Embryonic facial prominence (tissue), 1 donor: ENCODE results near the gene ADRA2B.

Experiments
- DNase-seq: peaks from one replicate; pipeline ENCODE4 v3.0.0-alpha.2; 2016; ENCODE audit errors: extremely low spot score

Gene ADRA2B

GRCh38 chr2:96137321-96138178, 21.2 kb upstream of the ADRA2B start:
- DNase-seq, result no peak

GRCh38 chr2:96136129-96136720, 19.9 kb upstream of the ADRA2B start:
- no peak for DNase-seq

GRCh38 chr2:96135621-96136020, 19.2 kb upstream of the ADRA2B start:
- DNase-seq, result no peak

GRCh38 chr2:96135171-96135570, 18.8 kb upstream of the ADRA2B start:
- no peak for DNase-seq

- DNase-seq, result no peak
These were observed 18.1 kb upstream of the ADRA2B start for GRCh38 chr2:96134421-96134820.

DNA sequence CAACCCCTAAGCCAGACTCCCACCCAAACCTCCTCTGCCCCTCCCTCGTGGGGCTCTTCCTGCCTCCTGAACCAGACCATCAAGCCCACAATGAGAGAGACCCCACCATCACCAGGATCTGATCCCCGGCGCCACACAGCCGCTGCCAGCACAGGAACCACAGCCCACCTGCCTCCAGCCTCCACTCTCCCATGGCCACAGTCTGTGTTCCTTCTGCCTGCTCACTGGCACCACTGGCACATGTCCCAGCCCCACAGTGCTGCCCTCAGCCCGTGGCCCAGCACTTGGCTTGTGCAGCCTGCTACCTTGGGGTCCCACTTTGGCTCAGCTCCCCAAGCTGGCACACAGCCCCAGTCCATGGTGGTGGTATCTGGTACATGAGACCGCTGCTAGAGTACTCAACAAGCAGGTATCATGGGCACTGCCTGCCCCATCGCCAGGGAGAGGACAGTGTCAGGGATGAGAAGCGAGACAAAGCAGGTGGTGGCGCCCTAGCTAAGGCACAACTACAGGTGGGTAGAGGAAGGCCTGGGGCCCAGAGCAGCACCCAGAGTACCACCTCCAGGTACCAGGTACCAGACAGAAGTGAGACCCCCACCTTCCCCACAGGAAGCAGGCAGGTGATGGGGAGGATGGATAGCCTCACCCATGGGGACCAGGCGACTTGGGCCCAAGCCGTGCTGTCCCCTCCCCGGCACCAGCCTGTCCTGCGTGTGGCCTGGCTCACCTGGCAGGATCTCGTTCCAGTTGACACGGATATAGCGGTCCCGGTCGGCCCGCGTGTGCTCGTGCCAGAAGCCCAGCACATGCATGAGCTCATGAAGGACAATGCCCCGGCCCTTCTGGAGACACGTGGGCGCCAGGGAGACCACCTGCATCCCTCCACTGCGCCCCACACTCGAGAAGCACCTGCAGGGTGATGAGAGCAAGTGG, 15.7 kb upstream of the ADRA2B start:
- DNase-seq, result no peak

GRCh38 chr2:96131152-96131812, 14.9 kb upstream of the ADRA2B start:
- DNase-seq, result no peak

DNA sequence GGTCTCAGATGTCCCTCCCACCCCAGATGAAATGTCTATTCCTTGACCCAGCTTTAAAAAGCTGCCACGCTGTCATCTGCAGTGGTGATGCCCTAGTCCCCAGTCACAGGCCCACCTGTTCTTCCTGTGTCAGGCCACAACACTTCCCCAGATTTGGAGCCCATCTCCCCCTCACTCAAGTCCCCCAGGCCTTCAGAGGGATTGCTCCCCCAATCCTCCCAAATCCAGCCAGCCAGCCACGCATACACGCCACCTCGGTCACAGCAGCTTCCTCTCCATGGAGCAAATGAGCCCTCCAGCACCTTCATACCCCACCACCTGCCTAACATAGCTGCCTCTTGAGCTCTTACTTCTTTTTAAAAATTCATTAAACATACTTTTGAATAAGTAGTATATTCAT, 14.1 kb upstream of the ADRA2B start:
- DNase-seq, result no peak

DNA sequence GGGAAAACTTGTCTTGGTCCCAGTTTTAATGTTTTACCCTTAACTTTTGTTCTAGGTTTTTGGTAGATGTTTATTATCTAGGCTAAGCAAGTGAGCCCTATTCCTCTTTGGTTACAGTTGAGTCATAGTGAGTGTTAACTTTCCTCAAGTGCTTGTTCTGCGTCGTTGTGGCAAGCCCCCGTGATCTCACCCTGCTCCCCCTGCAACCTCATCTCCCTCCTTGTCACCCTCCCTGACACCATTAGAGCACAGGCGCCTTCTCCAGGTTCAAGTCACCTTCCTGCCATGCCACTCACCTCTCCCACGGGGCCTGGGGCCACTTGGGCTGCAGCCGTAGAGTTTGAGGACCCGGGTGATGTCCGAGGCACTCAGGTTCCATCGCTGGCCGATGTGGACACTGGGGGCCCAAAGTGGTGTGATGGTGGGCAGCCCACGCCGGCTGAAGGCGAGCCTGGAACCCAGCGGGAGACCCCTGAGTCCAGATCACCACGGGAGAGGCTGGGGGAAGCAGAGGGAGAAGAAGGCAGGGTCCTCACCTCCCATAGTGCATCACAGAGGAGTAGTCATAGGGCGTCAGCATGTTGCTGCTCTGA, 13.3 kb upstream of the ADRA2B start:
- no peak for DNase-seq

GRCh38 chr2:96128456-96128855, 12.1 kb upstream of the ADRA2B start:
- no peak for DNase-seq

DNA sequence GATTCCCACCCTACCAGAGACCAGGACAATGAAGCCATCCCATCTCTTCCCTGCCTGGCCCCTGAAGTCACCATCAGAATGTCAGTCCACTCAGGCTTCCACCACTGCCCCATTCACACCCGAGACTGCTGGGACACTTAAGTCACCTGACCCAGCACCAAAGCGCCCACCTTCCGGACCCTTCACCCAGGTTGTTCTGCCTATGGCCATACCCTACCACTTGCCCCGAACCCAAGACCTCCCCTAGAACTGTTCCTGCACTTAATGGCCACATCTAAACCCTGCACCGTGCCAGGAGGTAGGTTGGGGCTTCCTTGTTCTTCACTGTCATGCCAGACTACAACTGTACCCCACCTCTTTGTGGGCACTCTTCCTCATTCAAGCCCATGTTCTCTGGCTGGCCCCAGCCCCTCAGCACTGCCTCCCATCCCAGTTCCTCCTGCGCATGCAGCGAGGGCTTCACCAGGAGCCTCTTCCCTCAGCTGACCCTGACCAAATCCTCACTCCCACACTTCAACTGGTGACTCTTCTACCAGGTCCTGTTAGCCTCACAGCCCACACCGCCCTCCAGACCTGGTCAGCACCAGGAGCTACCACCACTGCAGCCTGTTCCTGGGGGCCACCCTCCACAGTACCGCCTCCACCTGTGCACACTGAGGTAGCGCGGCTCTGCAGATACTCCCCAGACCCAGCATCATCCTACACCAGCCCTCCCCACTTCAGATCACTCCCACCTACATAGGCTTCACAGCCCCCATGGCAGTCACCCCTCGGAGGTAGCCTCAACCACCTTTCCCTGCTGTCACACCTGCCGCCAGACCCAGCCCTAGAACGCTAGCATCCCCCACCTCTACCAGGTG, 8.3 kb upstream of the ADRA2B start:
- no peak for DNase-seq

DNA sequence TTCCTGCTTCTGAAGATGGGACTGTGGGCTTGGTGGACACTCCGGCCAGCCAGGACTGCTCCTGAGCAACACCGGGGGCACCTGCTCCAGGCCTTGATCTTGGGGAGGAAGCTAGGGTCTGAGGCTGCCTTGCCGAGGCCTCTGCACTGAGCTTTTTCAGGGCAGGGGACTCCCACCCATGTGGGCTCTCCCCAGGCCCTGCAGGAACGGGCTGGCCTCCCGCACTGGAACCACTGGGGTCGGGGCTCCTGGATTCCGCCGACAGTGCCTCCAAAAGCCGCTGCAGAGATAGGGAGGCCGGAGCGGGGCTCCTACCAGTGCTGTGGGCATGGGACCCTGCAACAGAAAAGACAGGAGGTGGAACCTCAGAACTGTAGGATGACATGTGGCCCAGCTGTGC, 7.6 kb upstream of the ADRA2B start:
- DNase-seq, result no peak

DNA sequence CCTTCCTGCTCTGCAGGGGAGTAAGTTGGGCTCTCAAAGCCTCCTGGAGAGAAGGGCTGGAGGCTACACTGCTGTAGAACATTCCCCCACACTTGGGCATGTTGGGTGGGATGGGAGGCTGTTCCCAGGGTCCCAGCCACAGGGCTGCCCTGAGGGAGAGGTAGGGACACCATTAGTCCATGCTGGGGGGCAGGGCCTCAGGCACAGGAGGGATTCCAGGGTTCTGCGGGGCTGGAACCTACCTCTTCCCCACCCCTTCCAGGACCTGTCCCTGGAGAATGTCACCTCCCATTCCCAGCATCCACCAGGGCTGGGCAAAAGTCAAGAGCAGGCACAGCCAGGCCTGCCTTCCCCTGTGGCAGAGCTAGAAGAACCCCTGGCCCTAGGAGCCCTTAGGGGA, 6.9 kb upstream of the ADRA2B start:
- DNase-seq, result no peak

DNA sequence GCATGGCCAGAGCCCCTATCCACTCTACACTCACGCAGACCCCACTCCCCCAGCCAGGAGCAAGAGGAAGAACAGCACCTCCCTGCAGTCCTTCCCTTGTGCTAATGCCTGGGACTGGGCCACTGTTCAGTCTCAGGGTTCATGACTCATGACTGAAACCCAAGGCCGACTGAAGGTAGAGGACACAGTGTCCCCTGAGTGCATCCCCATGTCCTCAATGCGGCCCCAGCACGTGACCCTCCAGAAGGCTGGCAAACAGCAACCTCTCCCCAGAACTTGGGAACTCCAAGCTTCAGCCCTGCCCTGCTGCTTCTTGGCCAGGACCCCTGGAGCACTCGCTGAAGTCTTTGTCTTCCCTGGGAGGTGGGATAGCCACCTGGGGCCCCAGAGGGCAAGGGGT, 6.0 kb upstream of the ADRA2B start:
- no peak for DNase-seq

DNA sequence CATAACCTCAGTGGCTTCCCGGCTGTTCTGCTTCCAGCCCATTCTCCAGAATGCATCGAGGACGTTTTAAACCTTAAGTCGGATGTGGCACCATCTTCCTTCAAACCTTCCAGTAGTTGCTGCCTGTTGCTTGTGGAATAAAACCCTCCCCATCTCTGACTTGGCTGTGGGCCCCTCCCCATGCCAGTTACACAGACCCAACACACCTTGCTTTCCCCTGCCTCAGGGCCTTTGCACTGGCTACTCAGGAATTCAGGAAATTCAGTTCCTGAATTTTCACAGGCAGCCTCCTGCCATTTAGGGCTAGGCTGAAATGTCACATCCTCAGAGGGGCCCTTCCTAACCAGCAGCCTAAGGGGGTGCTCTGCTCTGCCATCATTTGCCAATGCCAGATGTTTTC, 5.0 kb upstream of the ADRA2B start:
- no peak for DNase-seq

DNA sequence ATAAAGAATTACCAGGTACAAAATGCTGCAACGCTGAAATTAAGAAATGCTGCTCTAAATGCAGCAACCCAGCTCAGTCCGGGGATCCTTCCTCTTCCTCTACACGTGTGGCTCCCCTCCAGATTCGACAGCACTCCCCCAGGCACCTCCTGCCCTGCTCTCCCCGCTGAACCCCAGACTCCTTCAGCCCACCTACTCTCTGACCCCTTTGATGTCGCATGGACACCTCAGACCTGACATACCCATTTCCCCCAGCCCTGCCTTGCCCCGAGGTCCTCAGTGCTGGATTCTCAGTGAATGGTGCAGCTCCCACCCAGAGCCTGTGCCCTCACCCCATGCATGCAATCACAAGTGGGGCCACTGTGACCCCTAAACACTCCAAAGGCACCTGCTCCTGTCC, 4.6 kb upstream of the ADRA2B start:
- DNase-seq, result no peak

- no peak for DNase-seq
These were observed 3.8 kb upstream of the ADRA2B start for GRCh38 chr2:96120091-96120720.

DNA sequence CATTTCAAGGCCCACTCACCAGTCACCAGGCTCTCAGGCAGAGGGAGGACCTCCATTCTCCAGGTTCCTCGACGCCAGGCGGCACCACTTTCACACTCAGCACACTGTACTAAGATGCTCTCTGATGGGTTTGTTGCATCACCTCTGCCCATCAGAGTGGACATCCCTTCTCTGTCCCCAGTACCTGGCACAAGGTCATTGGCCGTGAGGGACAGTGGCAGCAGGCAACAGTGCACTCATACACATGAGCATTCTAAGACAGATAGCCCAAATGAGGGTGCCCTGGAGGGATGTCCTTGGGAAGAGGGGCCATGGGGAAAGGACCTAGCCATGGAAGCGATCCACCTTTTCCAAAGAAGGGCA, 3.0 kb upstream of the ADRA2B start:
- no peak for DNase-seq

- DNase-seq, result no peak
These were observed 2.5 kb upstream of the ADRA2B start for GRCh38 chr2:96118698-96119388.
